Esophagus muscularis mucosa (tissue), 4 donors: ENCODE data around the gene RPS3. TPM values are rescaled to one million over a fixed set of nuclear protein-coding genes. Genes with fewer than 3 reads are reported as not detected.

Experiments used
- DNase-seq: peaks from one replicate; pipeline ENCODE4 v3.0.0-alpha.2; 2017; ENCODE audit errors: extremely low spot score
- H3K27ac ChIP-seq, 4 donors: fragments of 200-600 bp; sonication (generic); replicated peaks in 1 of 4; 1 replicate in 3 of 4; 2 replicates in 1 of 4; pipeline ENCODE4 v1.5.1; 2016 to 2019; ENCODE audit warnings: mild to moderate bottlenecking in 1 of 4
- H3K27me3 ChIP-seq, 4 donors: fragments of 200-600 bp; sonication (generic); one replicate each; pipeline versions ENCODE4 v1.5.1 to v1.6.0; 2016 to 2019
- H3K36me3 ChIP-seq, 4 donors: fragments of 200-600 bp; sonication (generic); one replicate each; pipeline ENCODE4 v1.5.1; 2016 to 2019
- H3K4me1 ChIP-seq, 4 donors: fragments of 200-600 bp; sonication (generic); one replicate each; pipeline ENCODE4 v1.5.1; 2016 to 2019
- H3K4me3 ChIP-seq, 4 donors: fragments of 200-600 bp; sonication (generic); 1 replicate in 2 of 4; 2 replicates in 2 of 4; pipeline ENCODE4 v1.5.1; 2016 to 2019; ENCODE audit warnings: mild to moderate bottlenecking in 4 of 4, moderate library complexity in 1 of 4
- H3K9me3 ChIP-seq, 4 donors: fragments of 200-600 bp; sonication (generic); 1 replicate in 3 of 4; 2 replicates in 1 of 4; pipeline ENCODE4 v1.5.1; 2016 to 2019
- EP300 ChIP-seq: sonication (generic); formaldehyde crosslinking; IDR thresholded peaks from one replicate; pipeline ENCODE4 v1.6.1; 2017; ENCODE audit warnings: antibody characterized with exemption
- POLR2A ChIP-seq: fragments of 450-650 bp; IDR thresholded peaks from one replicate; pipeline ENCODE4 v1.6.1; 2017; ENCODE audit warnings: antibody characterized with exemption, moderate library complexity, mild to moderate bottlenecking, low read depth
- POLR2AphosphoS5 ChIP-seq, 2 donors: sonication (generic); formaldehyde crosslinking; IDR thresholded peaks; one replicate each; pipeline ENCODE4 v1.6.1; 2017; ENCODE audit warnings: antibody characterized with exemption in 2 of 2
- WGBS: methylation state at CpG from one replicate; pipeline ENCODE4 v1.1.5; 2018; 5-methylcytosine and 5-hydroxymethylcytosine counted together
- intact Hi-C: fragments of 100-400 bp; cut with DNase I; formaldehyde crosslinking; loops from one replicate; pipeline ENCODE4 v1.15.1; 2023
- total RNA-seq, 4 donors: library from RNA; depleted of rRNA; stranded (reverse); fragments of >200 nt; gene quantifications; one replicate each; pipeline versions ENCODE4 v1.1.0 to v1.2.1, GENCODE V29; 2016
- TF ChIP-seq, protein P1 (sequence below), 3 experiments: fragments of 200-600 bp in 2 of 3; fragments of 450-650 bp in 1 of 3; sonication (generic) in 2 of 3; IDR thresholded peaks; one replicate each; pipeline ENCODE4 v1.5.1; 2017 to 2019; ENCODE audit warnings: antibody characterized with exemption in 3 of 3, mild to moderate bottlenecking in 2 of 3, moderate library complexity in 1 of 3

The RPS3 gene
- total RNA-seq, 4 donors from 2014 or later = 879 to 1,878 (median 1,387) TPM

DNA sequence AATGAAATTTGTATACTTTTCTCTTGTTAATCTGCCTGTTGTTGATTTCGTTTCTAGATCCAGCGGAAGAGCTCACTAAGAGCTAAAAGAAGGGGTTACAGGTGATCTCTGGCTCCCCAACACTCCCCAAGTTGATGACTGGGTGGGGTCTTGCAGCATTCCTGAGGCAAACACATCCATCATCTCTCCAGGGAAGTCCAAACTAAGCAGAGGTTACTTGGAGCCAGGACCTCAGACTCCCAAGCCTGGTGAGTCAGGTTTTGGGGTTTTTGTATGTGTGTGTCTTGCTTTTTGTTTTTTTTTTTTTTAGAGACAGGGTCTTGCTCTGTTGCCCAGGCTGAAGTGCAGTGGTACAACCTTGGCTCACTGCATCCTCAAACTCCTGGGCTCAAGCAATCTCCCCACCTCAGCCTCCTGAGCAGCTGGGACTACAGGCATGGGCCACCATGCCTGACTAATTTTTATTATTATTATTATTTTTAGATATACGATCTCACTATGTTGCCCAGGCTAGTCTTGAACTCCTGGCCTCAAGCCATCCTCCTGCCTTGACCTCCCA is 11.5 kb upstream of the RPS3 start:
- Histone ChIP-seq H3K9me3 (no peaks in the 10 kb centered on the region), H3K27ac (no peak overlapping the region), H3K4me1 (peaks cover 12 to 20% (median 17%) of the 10 kb centered on the region in 4 donors), H3K27me3 (no peaks in the 10 kb centered on the region), H3K36me3 (no peaks in the 10 kb centered on the region), H3K4me3 (no peak overlapping the region)
- intact Hi-C loops = loop anchor here (5.0 kb wide), 1 partner anchor 144 kb away; no protein-coding TSS in a partner anchor
- TF ChIP-seq POLR2AphosphoS5 (IDR thresholded peaks at IDR 0.05) (no peak), POLR2A (no peak), EP300 (no peak)
- TF ChIP-seq, protein P1, sequence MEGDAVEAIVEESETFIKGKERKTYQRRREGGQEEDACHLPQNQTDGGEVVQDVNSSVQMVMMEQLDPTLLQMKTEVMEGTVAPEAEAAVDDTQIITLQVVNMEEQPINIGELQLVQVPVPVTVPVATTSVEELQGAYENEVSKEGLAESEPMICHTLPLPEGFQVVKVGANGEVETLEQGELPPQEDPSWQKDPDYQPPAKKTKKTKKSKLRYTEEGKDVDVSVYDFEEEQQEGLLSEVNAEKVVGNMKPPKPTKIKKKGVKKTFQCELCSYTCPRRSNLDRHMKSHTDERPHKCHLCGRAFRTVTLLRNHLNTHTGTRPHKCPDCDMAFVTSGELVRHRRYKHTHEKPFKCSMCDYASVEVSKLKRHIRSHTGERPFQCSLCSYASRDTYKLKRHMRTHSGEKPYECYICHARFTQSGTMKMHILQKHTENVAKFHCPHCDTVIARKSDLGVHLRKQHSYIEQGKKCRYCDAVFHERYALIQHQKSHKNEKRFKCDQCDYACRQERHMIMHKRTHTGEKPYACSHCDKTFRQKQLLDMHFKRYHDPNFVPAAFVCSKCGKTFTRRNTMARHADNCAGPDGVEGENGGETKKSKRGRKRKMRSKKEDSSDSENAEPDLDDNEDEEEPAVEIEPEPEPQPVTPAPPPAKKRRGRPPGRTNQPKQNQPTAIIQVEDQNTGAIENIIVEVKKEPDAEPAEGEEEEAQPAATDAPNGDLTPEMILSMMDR (IDR thresholded peaks at IDR 0.05) = no peak
- no peak for DNase-seq
- WGBS = 66% methylated on average over 3 of the region's 3 CpGs

- no peak overlapping the region for H3K27ac ChIP-seq
- TF ChIP-seq POLR2A (no peak), EP300 (no peak), POLR2AphosphoS5 (IDR thresholded peaks at IDR 0.05) (no peak)
- TF ChIP-seq, protein P1 (IDR thresholded peaks at IDR 0.05) = peak; percentile 75 to 86 (median 84)
- peaks cover 12 to 20% (median 17%) of the 10 kb centered on the region in 4 donors for H3K4me1 ChIP-seq
- no peaks in the 10 kb centered on the region for H3K36me3 ChIP-seq
- WGBS = 29% methylated on average over 9 of the region's 9 CpGs
- no peak for DNase-seq
- intact Hi-C loops = loop anchor here (5.0 kb wide), 1 partner anchor 144 kb away; no protein-coding TSS in a partner anchor
- no peaks in the 10 kb centered on the region for H3K9me3 ChIP-seq
- no peak overlapping the region for H3K4me3 ChIP-seq
- no peaks in the 10 kb centered on the region for H3K27me3 ChIP-seq
Observed at GRCh38 chr11:75388386-75389275, 10.7 kb upstream of the RPS3 start.

GRCh38 chr11:75389276-75389605 is 10.1 kb upstream of the RPS3 start:
- 73% methylated on average over 11 of the region's 11 CpGs for WGBS
- no peaks in the 10 kb centered on the region for H3K9me3 ChIP-seq
- no peak for TF ChIP-seq POLR2AphosphoS5 (IDR thresholded peaks at IDR 0.05)
- no peak for TF ChIP-seq EP300
- no peak for TF ChIP-seq POLR2A
- no peak for DNase-seq
- H3K4me3 ChIP-seq = no peak overlapping the region
- intact Hi-C loops = loop anchor here (5.0 kb wide), 1 partner anchor 143 kb away; no protein-coding TSS in a partner anchor
- H3K27me3 ChIP-seq = no peaks in the 10 kb centered on the region
- H3K36me3 ChIP-seq = no peaks in the 10 kb centered on the region
- peaks cover 10 to 15% (median 14%) of the 10 kb centered on the region in 4 donors for H3K4me1 ChIP-seq
- no peak overlapping the region for H3K27ac ChIP-seq

- no peak for DNase-seq
- no peaks in the 10 kb centered on the region for H3K9me3 ChIP-seq
- peaks cover 7 to 10% (median 8%) of the 10 kb centered on the region in 4 donors for H3K4me1 ChIP-seq
- TF ChIP-seq POLR2AphosphoS5 (IDR thresholded peaks at IDR 0.05) = no peak
- TF ChIP-seq, protein P1 (IDR thresholded peaks at IDR 0.05) = no peak
- TF ChIP-seq POLR2A = no peak
- TF ChIP-seq EP300 = no peak
- intact Hi-C loops = loop anchor here (5.0 kb wide), 2 partner anchors 52 to 142 kb away; no protein-coding TSS in a partner anchor
- H3K36me3 ChIP-seq = no peaks in the 10 kb centered on the region
- 95% methylated on average over 7 of the region's 7 CpGs for WGBS
- no peak overlapping the region for H3K27ac ChIP-seq
- no peaks in the 10 kb centered on the region for H3K27me3 ChIP-seq
- no peak overlapping the region for H3K4me3 ChIP-seq
Observed at GRCh38 chr11:75389925-75390324, 9.4 kb upstream of the RPS3 start.
